Measurements from ENCODE around the gene SEMA5A.

The SEMA5A gene

DNA sequence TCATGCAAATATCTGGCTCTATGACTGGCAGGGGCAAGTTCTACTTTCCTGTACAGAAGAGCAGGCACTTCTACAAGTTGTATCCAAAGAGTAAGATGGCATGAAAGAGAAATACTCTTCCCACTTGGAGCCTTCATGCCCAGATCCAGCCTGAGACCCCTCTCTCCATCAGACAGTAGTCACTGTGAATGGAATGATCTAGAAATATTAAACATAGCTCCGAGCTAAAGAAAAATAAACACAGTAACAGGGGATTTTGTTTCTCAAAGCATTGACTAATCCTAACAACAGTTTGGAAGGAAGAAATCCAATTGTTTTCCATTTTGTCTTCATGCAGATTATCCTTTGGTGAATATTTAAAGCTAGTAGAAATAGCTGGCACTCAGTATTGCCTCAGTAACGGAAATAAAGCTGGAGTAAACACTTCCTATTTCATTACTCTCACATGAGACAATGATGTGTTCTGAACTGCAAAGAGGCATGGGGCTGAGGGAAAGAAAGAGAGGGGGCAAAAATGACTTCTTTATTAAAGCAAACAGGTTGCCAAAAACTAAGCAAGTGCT is 100.0 kb downstream of the SEMA5A start:
- no peak for TF ChIP-seq CTCF (IDR thresholded peaks at IDR 0.05; ENCODE audit: low read depth, low read length)
- no peak for DNase-seq (ENCODE audit: extremely low read depth, low read depth)

DNA sequence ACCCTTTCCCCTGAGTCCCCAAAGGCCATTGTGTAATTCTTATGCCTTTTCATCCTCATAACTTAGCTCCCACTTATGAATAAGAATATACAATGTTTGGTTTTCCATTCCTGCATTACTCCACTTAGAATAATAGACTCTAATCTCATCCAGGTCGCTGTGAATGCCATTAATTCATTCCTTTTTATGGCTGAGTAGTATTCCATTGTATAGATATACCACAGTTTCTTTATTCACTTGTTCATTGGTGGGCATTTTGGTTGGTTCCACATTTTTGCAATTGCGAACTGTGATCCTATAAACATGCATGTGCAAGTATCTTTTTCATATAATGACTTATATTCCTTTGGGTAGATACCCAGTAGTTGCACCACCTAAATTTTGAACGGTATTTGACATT is 101.5 kb downstream of the SEMA5A start:
- DNase-seq (ENCODE audit: extremely low read depth, low read depth), result no peak
- no peak for TF ChIP-seq CTCF (IDR thresholded peaks at IDR 0.05; ENCODE audit: low read depth, low read length)

DNA sequence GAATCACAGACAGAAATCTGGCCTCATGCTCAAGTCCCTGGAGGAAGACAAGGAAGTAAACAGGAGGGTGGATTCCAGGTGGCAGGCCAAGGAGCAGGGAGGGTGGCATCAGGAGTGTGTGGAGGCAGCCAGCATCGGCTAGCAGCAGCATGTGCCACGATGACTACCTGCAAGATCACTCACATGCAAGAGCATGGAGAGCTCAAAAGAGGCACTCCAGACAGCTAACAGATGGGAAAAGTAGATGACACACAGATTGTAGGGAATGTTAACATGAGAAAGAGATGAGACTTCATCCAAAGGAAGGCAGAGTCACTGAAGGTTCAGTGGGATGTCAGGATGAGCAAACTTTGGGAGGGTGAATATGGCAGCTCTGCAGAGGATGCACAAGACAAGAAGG is 104.3 kb downstream of the SEMA5A start:
- no peak for TF ChIP-seq CTCF (IDR thresholded peaks at IDR 0.05; ENCODE audit: low read depth, low read length)

GRCh38 chr5:9440517-9440916 is 105.4 kb downstream of the SEMA5A start:
- TF ChIP-seq CTCF (IDR thresholded peaks at IDR 0.05; ENCODE audit: low read depth, low read length), result no peak

More for the DNA sequence above, 104.3 kb downstream of the SEMA5A start:
- DNase-seq (ENCODE audit: extremely low read depth, low read depth), result no peak

GRCh38 chr5:9439531-9440292 is 106.2 kb downstream of the SEMA5A start:
- no peak for TF ChIP-seq CTCF (IDR thresholded peaks at IDR 0.05; ENCODE audit: low read depth, low read length)
- no peak for DNase-seq (ENCODE audit: extremely low read depth, low read depth)

More at GRCh38 chr5:9440517-9440916, 105.4 kb downstream of the SEMA5A start:
- DNase-seq (ENCODE audit: extremely low read depth, low read depth), result no peak

GRCh38 chr5:9438596-9439354 is 107.1 kb downstream of the SEMA5A start:
- DNase-seq (ENCODE audit: extremely low read depth, low read depth), result no peak

More at GRCh38 chr5:9438596-9439354, 107.1 kb downstream of the SEMA5A start:
- TF ChIP-seq CTCF (IDR thresholded peaks at IDR 0.05; ENCODE audit: low read depth, low read length), result no peak

Measured in AG09319 (cell line).